Measurements from ENCODE around the gene EXOC4.
"Not testable (repeated sequence)": the region's sequence is repeated elsewhere in the genome, so short reads cannot be mapped to it uniquely, and the experiment has no call there.

Gene EXOC4

GRCh38 chr7:133771788-133772419, 519.0 kb downstream of the EXOC4 start:
- DNase-seq = no peak

GRCh38 chr7:133773601-133774000, 520.7 kb downstream of the EXOC4 start:
- DNase-seq = no peak

GRCh38 chr7:133775201-133775600, 522.3 kb downstream of the EXOC4 start:
- no peak for DNase-seq

- DNase-seq = no peak
Measured at GRCh38 chr7:133776266-133776665, 523.4 kb downstream of the EXOC4 start.

GRCh38 chr7:133777701-133778100, 524.8 kb downstream of the EXOC4 start:
- no peak for DNase-seq

- DNase-seq = no peak
Measured at GRCh38 chr7:133778472-133778871, 525.6 kb downstream of the EXOC4 start.

- not testable (repeated sequence) for DNase-seq
Measured at GRCh38 chr7:133779538-133779937, 526.7 kb downstream of the EXOC4 start.

- no peak for DNase-seq
Measured at GRCh38 chr7:133780912-133781311, 528.0 kb downstream of the EXOC4 start.

- DNase-seq = no peak
Measured at GRCh38 chr7:133781486-133782090, 528.7 kb downstream of the EXOC4 start.

GRCh38 chr7:133782470-133782869, 529.6 kb downstream of the EXOC4 start:
- DNase-seq = no peak

GRCh38 chr7:133783276-133783675, 530.4 kb downstream of the EXOC4 start:
- DNase-seq = no peak

GRCh38 chr7:133784486-133785001, 531.7 kb downstream of the EXOC4 start:
- no peak for DNase-seq

- no peak for DNase-seq
Measured at GRCh38 chr7:133786401-133786937, 533.6 kb downstream of the EXOC4 start.

GRCh38 chr7:133789974-133790373, 537.1 kb downstream of the EXOC4 start:
- DNase-seq = no peak

- no peak for DNase-seq
Measured at GRCh38 chr7:133790911-133791310, 538.0 kb downstream of the EXOC4 start.

GRCh38 chr7:133794479-133794878, 541.6 kb downstream of the EXOC4 start:
- no peak for DNase-seq

- DNase-seq = no peak
Measured at GRCh38 chr7:133795068-133795665, 542.3 kb downstream of the EXOC4 start.

- DNase-seq = no peak
Measured at GRCh38 chr7:133796782-133797745, 544.2 kb downstream of the EXOC4 start.

- DNase-seq = no peak
Measured at GRCh38 chr7:133797818-133798520, 545.1 kb downstream of the EXOC4 start.

GRCh38 chr7:133801341-133801740, 548.5 kb downstream of the EXOC4 start:
- DNase-seq = no peak

GRCh38 chr7:133804127-133804526, 551.2 kb downstream of the EXOC4 start:
- no peak for DNase-seq

GRCh38 chr7:133805426-133805825, 552.5 kb downstream of the EXOC4 start:
- no peak for DNase-seq

Measured in activated effector memory CD4-positive, alpha-beta T cell treated with Interleukin-2 at 50 U/mL for 16 hours (primary cell).